Measurements from ENCODE around the gene MYO1B.

GRCh38 chr2:191453761-191454160, 208.6 kb downstream of the MYO1B start:
- no peak for TF ChIP-seq CTCF (conservative IDR thresholded peaks at IDR 0.05; ENCODE audit: low read depth, low read length)
- no peak for TF ChIP-seq EZH2 (IDR thresholded peaks at IDR 0.05; ENCODE audit: borderline replicate concordance, low read depth, low read length, poor library complexity, severe bottlenecking)

All from A673 (cell line).